ENCODE data around the gene HTT.

The HTT gene

GRCh38 chr4:3200423-3201090 is 126.1 kb downstream of the HTT start:
- no peak for DNase-seq (ENCODE audit: low read depth, low spot score)

GRCh38 chr4:3201718-3202702 is 127.5 kb downstream of the HTT start:
- no peak for DNase-seq (ENCODE audit: low read depth, low spot score)

DNA sequence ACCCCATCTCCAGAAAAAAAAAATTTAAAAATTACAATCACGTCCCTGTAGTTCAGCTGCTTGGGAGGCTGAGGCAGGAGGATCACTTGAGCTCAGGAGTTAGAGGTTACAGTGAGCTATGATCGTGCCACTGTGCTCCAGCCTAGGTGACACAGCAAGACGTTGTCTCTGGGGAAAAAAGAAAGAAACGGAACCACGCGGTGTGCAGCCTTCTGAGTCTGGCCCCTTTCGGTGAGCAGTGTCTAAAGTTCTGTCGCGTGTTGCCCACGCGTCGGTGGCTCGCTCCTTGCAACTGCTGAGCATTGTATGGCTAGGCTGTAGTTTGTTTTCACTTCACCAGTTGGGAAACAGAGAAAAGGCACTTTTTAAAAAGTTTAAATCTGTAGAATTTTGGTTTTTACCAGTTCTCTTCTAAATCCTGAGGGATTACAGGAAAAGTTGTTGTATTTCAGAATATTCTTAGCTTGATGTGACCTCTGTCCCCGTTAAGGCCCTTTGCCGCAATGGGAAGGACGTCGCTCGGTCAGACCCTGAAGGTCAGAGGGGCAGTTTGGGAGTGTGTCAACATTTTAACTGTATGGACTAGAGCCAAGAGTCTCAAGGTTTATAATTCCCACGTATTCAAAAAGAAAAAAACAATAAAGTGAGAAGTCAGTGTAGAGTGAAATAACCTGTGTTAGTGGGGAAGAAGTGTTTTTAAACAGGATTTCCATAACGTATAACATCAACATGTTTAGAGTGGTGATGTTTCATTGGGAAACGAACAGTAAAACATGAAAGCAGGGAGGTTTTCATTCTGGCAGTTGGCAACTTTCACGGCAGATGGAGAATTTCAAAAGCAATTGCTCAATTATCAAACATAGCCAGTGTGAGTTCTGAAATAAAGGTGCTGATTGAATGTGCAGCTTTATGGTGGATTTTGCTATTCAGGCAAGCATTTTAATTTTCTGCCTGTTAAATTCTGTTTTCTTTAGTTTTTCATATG is 128.6 kb downstream of the HTT start:
- DNase-seq (ENCODE audit: low read depth, low spot score), result no peak

- DNase-seq (ENCODE audit: low read depth, low spot score), result no peak
Observed at GRCh38 chr4:3203971-3204431, 129.5 kb downstream of the HTT start.

DNA sequence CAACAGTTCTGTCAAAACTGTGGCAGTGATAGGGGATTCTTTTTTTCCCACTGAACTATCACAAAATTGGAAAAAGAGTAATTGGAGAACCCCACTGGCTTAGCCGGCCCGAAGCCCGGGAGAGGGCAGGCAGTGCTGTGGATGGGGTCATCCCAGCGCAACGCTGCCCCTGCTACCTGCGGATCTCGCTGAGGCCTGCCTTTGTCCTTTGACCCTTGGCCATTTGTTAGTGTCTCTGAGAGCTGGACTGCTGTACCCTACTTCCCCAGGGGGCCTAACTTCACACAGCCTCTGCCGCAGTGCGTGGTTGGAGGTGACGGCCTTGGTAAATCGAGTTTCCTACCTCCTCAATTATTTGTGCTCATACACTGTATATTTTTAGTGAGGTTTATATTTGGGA is 131.5 kb downstream of the HTT start:
- no peak for DNase-seq (ENCODE audit: low read depth, low spot score)

DNA sequence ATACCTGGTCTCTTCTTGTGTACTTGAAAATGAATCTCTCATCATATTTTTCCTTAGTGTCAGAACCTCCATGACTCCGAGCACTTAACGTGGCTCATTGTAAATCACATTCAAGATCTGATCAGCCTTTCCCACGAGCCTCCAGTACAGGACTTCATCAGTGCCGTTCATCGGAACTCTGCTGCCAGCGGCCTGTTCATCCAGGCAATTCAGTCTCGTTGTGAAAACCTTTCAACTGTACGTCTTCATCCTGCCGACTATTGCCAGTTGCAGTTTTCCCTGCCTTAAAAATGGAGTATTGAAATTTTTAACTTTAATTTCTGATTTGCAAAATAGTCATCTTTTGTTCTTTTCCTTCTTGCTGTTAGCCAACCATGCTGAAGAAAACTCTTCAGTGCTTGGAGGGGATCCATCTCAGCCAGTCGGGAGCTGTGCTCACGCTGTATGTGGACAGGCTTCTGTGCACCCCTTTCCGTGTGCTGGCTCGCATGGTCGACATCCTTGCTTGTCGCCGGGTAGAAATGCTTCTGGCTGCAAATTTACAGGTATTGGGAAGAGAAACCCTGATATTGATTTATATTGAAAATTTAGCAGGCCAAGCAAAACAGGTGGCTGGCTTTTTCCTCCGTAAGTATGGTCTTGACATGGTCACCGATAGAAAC is 132.1 kb downstream of the HTT start:
- no peak for DNase-seq (ENCODE audit: low read depth, low spot score)

GRCh38 chr4:3207531-3208037 is 133.1 kb downstream of the HTT start:
- no peak for DNase-seq (ENCODE audit: low read depth, low spot score)

DNA sequence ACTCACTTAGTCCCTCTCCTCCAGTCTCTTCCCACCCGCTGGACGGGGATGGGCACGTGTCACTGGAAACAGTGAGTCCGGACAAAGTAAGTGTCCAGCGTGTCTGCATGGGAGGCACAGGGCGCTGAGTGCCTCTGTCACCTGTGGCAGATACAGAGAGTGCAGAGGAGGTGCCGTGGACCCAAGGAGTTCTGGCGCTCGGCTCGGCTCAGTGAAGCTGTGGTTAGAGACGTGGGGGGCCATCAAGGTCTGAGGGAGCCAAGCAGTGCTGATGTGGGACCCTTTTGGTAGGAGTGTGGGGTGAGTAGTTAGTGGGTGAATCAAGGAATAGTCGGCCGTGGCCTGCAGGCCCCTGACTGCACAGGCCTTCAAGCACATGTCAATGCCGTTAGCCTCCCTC is 134.3 kb downstream of the HTT start:
- no peak for DNase-seq (ENCODE audit: low read depth, low spot score)

GRCh38 chr4:3209551-3210325 is 135.3 kb downstream of the HTT start:
- DNase-seq (ENCODE audit: low read depth, low spot score), result no peak

- no peak for DNase-seq (ENCODE audit: low read depth, low spot score)
Observed at GRCh38 chr4:3210467-3210866, 136.0 kb downstream of the HTT start.

DNA sequence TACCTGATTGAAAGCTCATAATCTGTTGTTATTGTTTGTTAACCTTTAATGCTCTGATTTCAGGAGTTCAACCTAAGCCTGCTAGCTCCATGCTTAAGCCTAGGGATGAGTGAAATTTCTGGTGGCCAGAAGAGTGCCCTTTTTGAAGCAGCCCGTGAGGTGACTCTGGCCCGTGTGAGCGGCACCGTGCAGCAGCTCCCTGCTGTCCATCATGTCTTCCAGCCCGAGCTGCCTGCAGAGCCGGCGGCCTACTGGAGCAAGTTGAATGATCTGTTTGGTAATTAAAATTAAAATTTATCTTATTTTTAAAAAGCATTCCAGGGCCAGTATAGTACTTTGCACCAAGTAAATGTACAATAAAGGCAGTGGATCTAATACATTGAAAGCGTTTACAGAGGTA is 137.4 kb downstream of the HTT start:
- no peak for DNase-seq (ENCODE audit: low read depth, low spot score)

GRCh38 chr4:3212391-3213105 is 138.1 kb downstream of the HTT start:
- DNase-seq (ENCODE audit: low read depth, low spot score), result no peak

DNA sequence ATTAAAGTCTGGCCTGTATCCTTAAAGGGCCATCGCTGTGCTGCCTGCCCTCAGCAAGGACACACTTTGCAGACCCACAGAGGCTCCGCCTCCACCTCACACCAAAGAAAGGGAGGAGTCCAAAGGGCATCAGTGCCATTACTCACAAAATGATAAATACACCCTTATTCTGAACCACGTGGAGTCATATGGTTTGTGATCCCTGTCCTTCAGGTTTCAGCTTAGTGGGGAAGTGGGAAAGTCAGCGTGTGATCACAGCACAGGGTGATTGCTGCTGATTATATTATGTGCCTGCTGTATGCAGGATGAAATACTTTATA is 138.6 kb downstream of the HTT start:
- no peak for DNase-seq (ENCODE audit: low read depth, low spot score)

- no peak for DNase-seq (ENCODE audit: low read depth, low spot score)
Observed at GRCh38 chr4:3213661-3214250, 139.3 kb downstream of the HTT start.

DNA sequence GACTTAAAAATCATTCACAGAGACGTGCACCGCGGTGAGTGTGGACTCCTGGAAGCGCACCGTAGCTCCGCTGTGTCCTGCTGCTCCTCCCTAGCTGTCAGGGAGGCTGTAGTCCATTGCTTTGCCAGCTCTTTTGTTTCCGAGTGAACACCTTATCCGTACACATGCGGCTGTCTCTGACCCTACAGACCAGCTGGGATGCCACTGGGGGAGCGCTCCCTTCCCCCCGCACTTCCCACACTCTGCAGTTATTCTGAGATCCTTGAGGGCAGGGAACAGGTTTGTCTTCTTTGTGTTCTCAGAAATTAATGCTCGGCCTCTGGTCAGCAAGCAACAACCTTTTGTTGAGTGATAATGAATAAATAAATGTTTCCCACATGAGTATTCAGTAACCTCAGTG is 140.8 kb downstream of the HTT start:
- DNase-seq (ENCODE audit: low read depth, low spot score), result no peak

- no peak for DNase-seq (ENCODE audit: low read depth, low spot score)
Observed at GRCh38 chr4:3215733-3216132, 141.3 kb downstream of the HTT start.

- DNase-seq (ENCODE audit: low read depth, low spot score), result no peak
Observed at GRCh38 chr4:3217266-3217665, 142.8 kb downstream of the HTT start.

DNA sequence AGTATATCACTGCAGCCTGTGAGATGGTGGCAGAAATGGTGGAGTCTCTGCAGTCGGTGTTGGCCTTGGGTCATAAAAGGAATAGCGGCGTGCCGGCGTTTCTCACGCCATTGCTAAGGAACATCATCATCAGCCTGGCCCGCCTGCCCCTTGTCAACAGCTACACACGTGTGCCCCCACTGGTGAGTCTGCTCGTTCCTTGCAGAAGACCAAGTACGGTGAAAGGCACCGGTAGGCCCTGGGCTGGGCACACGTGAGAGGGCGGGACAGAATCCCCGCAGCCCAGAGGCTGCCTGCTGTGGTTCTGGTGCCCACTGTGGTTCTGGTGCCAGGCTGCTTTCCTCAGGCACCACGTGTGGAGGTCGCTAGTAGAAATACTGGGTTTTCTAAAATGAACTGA is 143.3 kb downstream of the HTT start:
- DNase-seq (ENCODE audit: low read depth, low spot score), result no peak
